Right atrium auricular region (tissue), 2 donors: ENCODE results near the gene CEP104. TPM values are rescaled to one million over a fixed set of nuclear protein-coding genes. Genes with fewer than 3 reads are reported as not detected.

Experiments
- DNase-seq: peaks from one replicate; pipeline ENCODE4 v3.0.0-alpha.2; 2019; ENCODE audit warnings: low spot score
- H3K27ac ChIP-seq, 2 donors: fragments of 200-600 bp; sonication (generic); 1 replicate in 1 of 2; 2 replicates in 1 of 2; pipeline ENCODE4 v1.5.1; 2016 to 2019
- H3K27me3 ChIP-seq, 2 donors: fragments of 200-600 bp; sonication (generic); one replicate each; pipeline versions ENCODE4 v1.5.1 to v1.6.0; 2017 to 2019
- H3K36me3 ChIP-seq: fragments of 200-600 bp; sonication (generic); one replicate; pipeline ENCODE4 v1.5.1; 2016
- H3K4me1 ChIP-seq, 2 donors: fragments of 200-600 bp; sonication (generic); one replicate each; pipeline versions ENCODE4 v1.5.1 to v1.6.0; 2017 to 2019
- H3K4me3 ChIP-seq, 2 donors: fragments of 200-600 bp; sonication (generic); 1 replicate in 1 of 2; 2 replicates in 1 of 2; pipeline ENCODE4 v1.5.1; 2017 to 2019; ENCODE audit warnings: mild to moderate bottlenecking in 1 of 2, moderate library complexity in 1 of 2
- H3K9me3 ChIP-seq, 2 donors: fragments of 200-600 bp; sonication (generic); one replicate each; pipeline ENCODE4 v1.5.1; 2019
- CTCF ChIP-seq, 2 donors: fragments of 200-600 bp; sonication (generic); IDR thresholded peaks; one replicate each; pipeline ENCODE4 v1.5.1; 2019; ENCODE audit warnings: antibody characterized with exemption in 2 of 2
- total RNA-seq, 2 donors: library from RNA; depleted of rRNA; stranded (reverse); fragments of >200 nt; gene quantifications; one replicate each; pipeline ENCODE4 v1.1.0, GENCODE V29; 2016

The CEP104 gene
- total RNA-seq, 2 donors from 2014 or later: 21.7 to 25.9 TPM

DNA sequence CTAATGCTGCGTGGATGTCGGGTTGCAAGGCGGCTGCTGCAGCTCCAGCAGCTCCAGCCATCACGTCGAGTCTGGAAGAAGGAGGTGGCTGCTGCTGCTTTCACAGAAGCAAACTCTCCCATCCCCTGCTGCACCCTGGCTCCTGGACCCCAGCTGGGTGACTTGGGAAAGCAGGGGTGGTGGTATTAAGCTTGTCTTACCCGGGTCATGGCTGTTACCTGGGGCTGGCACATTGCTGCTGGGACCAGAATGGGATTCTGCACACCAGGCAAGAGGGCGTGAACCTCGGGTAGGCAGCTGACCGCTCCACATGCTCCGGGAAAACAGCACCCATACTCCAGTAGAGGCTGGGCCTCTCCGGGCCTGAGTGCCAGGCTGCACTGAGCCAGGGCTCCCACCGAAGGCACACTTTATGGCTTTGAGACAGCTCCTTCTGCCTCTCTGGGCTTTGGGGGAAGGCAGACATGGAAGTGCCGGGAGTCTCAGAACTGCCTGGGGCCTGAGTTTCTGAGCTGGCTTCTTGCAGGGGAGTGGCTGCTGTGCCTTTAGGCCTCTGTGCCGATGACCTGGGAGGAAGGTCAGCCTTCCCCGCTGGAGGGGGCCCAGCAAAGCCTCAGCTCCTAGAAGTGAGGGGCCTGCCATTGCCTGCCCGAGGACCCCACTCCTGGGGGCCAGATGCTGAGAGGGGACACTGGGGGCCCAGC is 83.3 kb downstream of the CEP104 start:
- no peak for DNase-seq
- no peak overlapping the region for H3K4me3 ChIP-seq

GRCh38 chr1:3772715-3773571 is 84.1 kb downstream of the CEP104 start, which contains the start of gene SMIM1:
Gene SMIM1 (plus strand): TSS chr1:3772749. CDS start chr1:3775374, 2,625 bp downstream.
- DNase-seq: peak; percentile 65

More for the DNA sequence above, 83.3 kb downstream of the CEP104 start:
- no peak for TF ChIP-seq CTCF (IDR thresholded peaks at IDR 0.05)
- H3K27ac ChIP-seq: peak overlapping the region; percentile 90 to 93
- H3K27me3 ChIP-seq: no peaks in the 10 kb centered on the region
- H3K36me3 ChIP-seq: no peaks in the 10 kb centered on the region
- no peaks in the 10 kb centered on the region for H3K9me3 ChIP-seq
- H3K4me1 ChIP-seq: peaks cover 0 to 59% of the 10 kb centered on the region in 2 donors

DNA sequence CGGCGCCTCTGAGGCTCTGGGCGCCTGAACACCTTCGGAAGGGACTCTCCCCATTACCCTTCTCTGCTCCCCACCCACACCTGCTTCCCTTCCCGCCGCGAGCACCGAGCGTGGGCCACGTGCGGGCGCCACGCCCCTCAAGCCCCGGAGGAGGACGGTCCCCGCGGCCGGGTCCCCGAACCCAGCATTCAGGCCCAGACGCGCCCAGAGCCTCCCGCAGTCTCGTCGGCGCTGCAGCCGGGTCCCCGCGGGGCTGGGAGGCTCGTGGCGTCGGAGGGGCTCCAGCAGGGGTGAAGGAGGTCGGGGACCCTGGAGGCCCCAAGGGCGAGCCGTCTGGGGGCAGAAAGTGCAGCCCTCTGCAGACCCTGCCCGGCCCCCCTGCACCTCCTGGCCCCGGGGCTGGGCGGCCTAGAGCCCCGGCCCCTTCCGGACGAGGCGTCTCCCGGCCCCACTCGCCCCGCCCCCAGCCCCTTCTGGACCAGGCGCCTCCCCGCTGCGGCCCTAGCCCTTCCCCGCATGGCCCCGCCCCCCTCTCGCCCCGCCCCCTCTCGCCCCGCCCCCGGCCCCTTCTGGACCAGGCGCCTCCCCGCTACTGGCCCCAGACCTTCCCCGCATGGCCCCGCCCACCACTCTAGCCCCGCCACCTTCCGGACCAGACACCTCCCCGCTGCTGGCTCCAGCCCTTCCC is 84.8 kb downstream of the CEP104 start:
- peak; percentile 83 for DNase-seq
- H3K36me3 ChIP-seq: no peaks in the 10 kb centered on the region
- no peaks in the 10 kb centered on the region for H3K9me3 ChIP-seq
- peaks cover 0 to 54% of the 10 kb centered on the region in 2 donors for H3K4me1 ChIP-seq
- peak overlapping the region; percentile 90 to 93 for H3K27ac ChIP-seq
- peak overlapping the region; percentile 64 to 76 for H3K4me3 ChIP-seq
- no peaks in the 10 kb centered on the region for H3K27me3 ChIP-seq
- no peak for TF ChIP-seq CTCF (IDR thresholded peaks at IDR 0.05)

More at GRCh38 chr1:3772715-3773571, 84.1 kb downstream of the CEP104 start, which contains the start of gene SMIM1:
- TF ChIP-seq CTCF (IDR thresholded peaks at IDR 0.05): no peak
- peaks cover 0 to 55% of the 10 kb centered on the region in 2 donors for H3K4me1 ChIP-seq
- no peaks in the 10 kb centered on the region for H3K27me3 ChIP-seq
- no peaks in the 10 kb centered on the region for H3K9me3 ChIP-seq
- peak within 1 kb of the TSS; percentile 64 to 76 for H3K4me3 ChIP-seq
- peak within 1 kb of the TSS; percentile 90 to 93 for H3K27ac ChIP-seq
- no peaks in the 10 kb centered on the region for H3K36me3 ChIP-seq

GRCh38 chr1:3771108-3772026 is 85.6 kb downstream of the CEP104 start:
- DNase-seq: no peak
- Histone ChIP-seq H3K27ac (peak overlapping the region; percentile 90 to 93), H3K4me3 (peak overlapping the region; percentile 64 to 76), H3K36me3 (no peaks in the 10 kb centered on the region), H3K4me1 (peaks cover 0 to 54% of the 10 kb centered on the region in 2 donors), H3K9me3 (no peaks in the 10 kb centered on the region), H3K27me3 (no peaks in the 10 kb centered on the region)
- TF ChIP-seq CTCF (IDR thresholded peaks at IDR 0.05): no peak
